ENCODE data around the gene TC2N. TPM values are rescaled to one million over a fixed set of nuclear protein-coding genes. Genes with fewer than 3 reads are reported as not detected.
A peak's percentile ranks its signal among the peaks of the same experiment; 100 is the strongest.
"Not testable (repeated sequence)": the region's sequence is repeated elsewhere in the genome, so short reads cannot be mapped to it uniquely, and the experiment has no call there.

The TC2N gene
- total RNA-seq, 3 donors from 2014 or later (not counting 1 experiment from before 2014, with no cell fraction given): 83.1 to 157 (median 126) TPM

GRCh38 chr14:91872517-91873470 is 5.5 kb upstream of the TC2N start:
- Histone ChIP-seq H3K27ac (ENCODE audit: low read length) (peak overlapping the region; percentile 80), H3K27me3 (ENCODE audit: control insufficient read depth, insufficient read depth, low read length) (no peaks in the 10 kb centered on the region), H3K9me3 (ENCODE audit: control insufficient read depth, insufficient read depth, low read length) (no peaks in the 10 kb centered on the region), H3K4me3 (ENCODE audit: low read length) (peak overlapping the region; percentile 11), H3K36me3 (ENCODE audit: control insufficient read depth, insufficient read depth, low read length) (no peaks in the 10 kb centered on the region), H3K4me1 (ENCODE audit: control insufficient read depth, insufficient read depth, low read length) (peaks cover 77% of the 10 kb centered on the region)
- no peaks in the 10 kb centered on the region for H3K27me3 Mint-ChIP-seq (ENCODE audit: low read depth in 2 of 2)
- H3K4me1 Mint-ChIP-seq: peaks cover 65 to 70% of the 10 kb centered on the region in 2 donors
- DNase-seq (peak in 1 of 2 donors; percentile 83), ATAC-seq (peak in 2 of 3 donors; percentile 7 to 10)
- intact Hi-C loops (cut with micrococcal nuclease): no loop called here
- peak overlapping the region; percentile 76 for H3K4me3 Mint-ChIP-seq
- no peaks in the 10 kb centered on the region for H3K9me3 Mint-ChIP-seq
- 25% methylated on average over 13 of the region's 15 CpGs for WGBS (ENCODE audit: insufficient coverage)
- peak overlapping the region; percentile 79 to 86 for H3K27ac Mint-ChIP-seq
- no peaks in the 10 kb centered on the region for H3K36me3 Mint-ChIP-seq
- TF ChIP-seq CTCF (IDR thresholded peaks at IDR 0.05): no peak

- Histone ChIP-seq H3K27me3 (ENCODE audit: control insufficient read depth, insufficient read depth, low read length) (no peaks in the 10 kb centered on the region), H3K9me3 (ENCODE audit: control insufficient read depth, insufficient read depth, low read length) (no peaks in the 10 kb centered on the region), H3K36me3 (ENCODE audit: control insufficient read depth, insufficient read depth, low read length) (no peaks in the 10 kb centered on the region), H3K27ac (ENCODE audit: low read length) (peak overlapping the region; percentile 80), H3K4me3 (ENCODE audit: low read length) (no peak overlapping the region), H3K4me1 (ENCODE audit: control insufficient read depth, insufficient read depth, low read length) (peaks cover 84% of the 10 kb centered on the region)
- no peaks in the 10 kb centered on the region for H3K36me3 Mint-ChIP-seq
- ATAC-seq: peak in 1 of 3 donors; percentile 15
- no peaks in the 10 kb centered on the region for H3K9me3 Mint-ChIP-seq
- intact Hi-C loops (cut with micrococcal nuclease): no loop called here
- peak overlapping the region; percentile 79 to 86 for H3K27ac Mint-ChIP-seq
- no peak for TF ChIP-seq CTCF (IDR thresholded peaks at IDR 0.05)
- 7% methylated on average over 1 of the region's 3 CpGs for WGBS (ENCODE audit: insufficient coverage)
- H3K27me3 Mint-ChIP-seq (ENCODE audit: low read depth in 2 of 2): no peaks in the 10 kb centered on the region
- H3K4me3 Mint-ChIP-seq: peak overlapping the region; percentile 76
- H3K4me1 Mint-ChIP-seq: peaks cover 73 to 77% of the 10 kb centered on the region in 2 donors
- peak in 1 of 2 donors; percentile 62 for DNase-seq
These were observed 4.7 kb upstream of the TC2N start for GRCh38 chr14:91872011-91872501.

GRCh38 chr14:91871401-91871800 is 4.1 kb upstream of the TC2N start:
- H3K27me3 ChIP-seq (ENCODE audit: control insufficient read depth, insufficient read depth, low read length); DNase-seq; H3K4me3 ChIP-seq (ENCODE audit: low read length); intact Hi-C loops (cut with micrococcal nuclease); H3K36me3 ChIP-seq (ENCODE audit: control insufficient read depth, insufficient read depth, low read length); H3K27me3 Mint-ChIP-seq (ENCODE audit: low read depth in 2 of 2); H3K36me3 Mint-ChIP-seq; H3K9me3 ChIP-seq (ENCODE audit: control insufficient read depth, insufficient read depth, low read length); ATAC-seq; H3K9me3 Mint-ChIP-seq; H3K4me3 Mint-ChIP-seq: not testable (repeated sequence)
- WGBS (ENCODE audit: insufficient coverage): 100% methylated on average over 4 of the region's 4 CpGs
- Mint-ChIP-seq H3K4me1 (peaks cover 79 to 82% of the 10 kb centered on the region in 2 donors), H3K27ac (peak overlapping the region in 1 of 2 donors; percentile 79)
- Histone ChIP-seq H3K27ac (ENCODE audit: low read length) (peak overlapping the region; percentile 80), H3K4me1 (ENCODE audit: control insufficient read depth, insufficient read depth, low read length) (peaks cover 91% of the 10 kb centered on the region)

DNA sequence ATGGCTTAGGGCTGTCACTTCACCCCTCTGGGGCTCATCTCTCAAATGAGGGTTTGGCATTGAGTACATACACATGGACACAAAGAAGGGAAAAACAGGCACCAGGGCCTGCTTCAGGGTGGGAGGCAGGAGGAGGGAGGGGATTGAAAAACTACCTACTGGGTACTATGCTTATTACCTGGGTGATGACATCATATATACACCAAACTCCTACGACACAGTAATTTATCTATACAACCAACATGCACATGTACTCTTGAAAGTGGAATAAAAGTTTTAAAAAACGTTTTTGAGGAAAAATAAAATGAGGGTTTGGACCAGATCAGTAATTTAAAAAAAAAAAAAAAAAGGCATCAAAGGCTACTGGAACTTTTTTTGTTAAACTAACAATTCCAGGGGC is 3.6 kb upstream of the TC2N start:
- peak overlapping the region; percentile 80 for H3K27ac ChIP-seq (ENCODE audit: low read length)
- intact Hi-C loops (cut with micrococcal nuclease): no loop called here
- no peaks in the 10 kb centered on the region for H3K9me3 ChIP-seq (ENCODE audit: control insufficient read depth, insufficient read depth, low read length)
- no peak overlapping the region for H3K4me3 Mint-ChIP-seq
- no CpG with 5 or more reads among the region's 2 CpGs for WGBS (ENCODE audit: insufficient coverage)
- no peaks in the 10 kb centered on the region for H3K27me3 ChIP-seq (ENCODE audit: control insufficient read depth, insufficient read depth, low read length)
- H3K4me1 Mint-ChIP-seq: peaks cover 84% of the 10 kb centered on the region in 2 donors
- H3K9me3 Mint-ChIP-seq: no peaks in the 10 kb centered on the region
- ATAC-seq: no peak
- peak overlapping the region; percentile 64 to 75 for H3K27ac Mint-ChIP-seq
- no peak overlapping the region for H3K4me3 ChIP-seq (ENCODE audit: low read length)
- DNase-seq: no peak
- no peaks in the 10 kb centered on the region for H3K27me3 Mint-ChIP-seq (ENCODE audit: low read depth in 2 of 2)
- peaks cover 92% of the 10 kb centered on the region for H3K4me1 ChIP-seq (ENCODE audit: control insufficient read depth, insufficient read depth, low read length)
- H3K36me3 Mint-ChIP-seq: no peaks in the 10 kb centered on the region
- no peak for TF ChIP-seq CTCF (IDR thresholded peaks at IDR 0.05)
- no peaks in the 10 kb centered on the region for H3K36me3 ChIP-seq (ENCODE audit: control insufficient read depth, insufficient read depth, low read length)
